ENCODE measurements around the gene TUBGCP3.
"Not testable (repeated sequence)": the region's sequence is repeated elsewhere in the genome, so short reads cannot be mapped to it uniquely, and the experiment has no call there.

TUBGCP3 gene

DNA sequence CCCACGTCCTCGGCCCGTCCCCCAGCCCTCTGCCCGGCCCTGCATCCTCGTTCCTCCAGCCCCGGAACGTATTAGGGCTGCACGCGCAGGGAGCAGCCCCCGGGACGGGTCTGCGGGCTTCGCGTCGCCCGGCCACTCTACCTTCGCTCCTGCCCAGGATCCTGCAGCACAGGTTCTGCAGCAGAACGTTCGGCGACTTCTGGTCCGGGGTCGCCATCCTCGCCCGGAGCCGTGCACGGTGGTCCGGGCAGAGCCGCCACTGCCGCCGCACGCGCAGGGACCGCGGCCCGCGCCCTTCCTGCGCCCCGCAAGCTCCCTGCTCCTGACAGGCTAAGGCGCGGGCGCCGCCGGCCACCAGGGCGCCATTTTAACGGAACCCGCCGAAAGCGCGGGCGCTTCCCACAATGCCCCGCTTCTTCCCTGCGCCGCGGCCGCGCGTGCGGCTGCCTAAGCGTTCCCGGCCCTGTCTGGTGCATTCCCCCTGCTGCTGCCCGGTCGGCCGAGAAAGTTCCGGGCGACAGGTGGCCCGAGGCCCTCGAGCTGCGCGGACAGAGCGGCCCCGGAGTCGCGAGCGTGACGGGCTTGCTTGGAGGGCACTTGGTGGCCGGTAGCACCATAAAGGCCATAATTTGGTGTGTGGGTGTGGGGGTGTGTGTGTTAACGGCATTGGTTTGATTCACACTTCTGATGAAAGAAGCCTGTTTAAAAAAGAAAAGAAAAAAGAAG is at the start of gene TUBGCP3:
TSS of gene TUBGCP3 (minus strand) at position 390 of the 726 bp plus-strand sequence. CDS start at position 217, 173 bp downstream.
- in situ Hi-C loops (cut with MboI; ENCODE audit: low pct_unique_long_range_greater_than_20kb, low sequenced_read_pairs, unreplicated experiment), result no loop called here
- no peak for TF ChIP-seq CTCF (IDR thresholded peaks at IDR 0.05; ENCODE audit: extremely low read depth, insufficient read depth, missing control alignments)
- DNase-seq (ENCODE audit: low spot score), result peak; percentile 94

DNA sequence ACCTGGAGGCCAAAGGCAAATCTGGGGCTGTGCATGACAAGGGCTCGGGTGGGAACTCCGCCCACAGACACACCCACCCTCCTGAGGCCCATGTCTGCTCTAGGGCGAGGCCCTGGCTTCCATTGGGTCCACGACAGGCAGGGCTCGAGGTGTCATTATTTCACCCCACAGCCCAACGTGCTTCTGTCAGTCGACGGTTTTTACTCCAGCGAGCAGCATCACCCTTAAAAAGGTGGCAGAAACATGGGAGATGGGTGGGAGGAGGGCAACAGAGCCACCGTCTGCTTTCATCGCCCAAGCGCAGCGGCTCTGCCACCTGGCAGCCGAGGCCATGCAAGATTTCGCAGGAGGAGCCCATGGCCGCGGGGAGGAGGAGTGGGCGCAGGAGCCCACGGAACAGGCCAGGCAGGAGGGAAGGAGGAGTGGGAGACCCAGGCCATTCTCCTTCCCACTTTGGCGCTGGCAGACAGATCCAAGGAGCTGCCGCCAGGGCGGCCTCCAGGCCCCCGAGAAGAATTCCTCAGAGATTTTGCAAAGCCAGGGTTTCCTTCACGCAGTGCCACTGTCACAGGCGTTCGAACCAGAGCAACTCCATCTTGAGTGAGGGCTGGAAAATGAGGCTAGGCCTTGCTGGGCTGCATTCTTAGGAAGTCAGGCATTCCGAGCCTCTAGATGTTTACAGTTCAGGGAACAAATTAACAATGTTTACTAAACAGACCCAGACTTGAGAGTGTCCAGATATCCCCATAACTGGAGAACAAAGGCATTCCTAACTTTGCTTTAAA is 49.3 kb upstream of the TUBGCP3 start:
- TF ChIP-seq CTCF (IDR thresholded peaks at IDR 0.05; ENCODE audit: extremely low read depth, insufficient read depth, missing control alignments), result no peak
- in situ Hi-C loops (cut with MboI; ENCODE audit: low pct_unique_long_range_greater_than_20kb, low sequenced_read_pairs, unreplicated experiment), result no loop called here
- no peak for DNase-seq (ENCODE audit: low spot score)

DNA sequence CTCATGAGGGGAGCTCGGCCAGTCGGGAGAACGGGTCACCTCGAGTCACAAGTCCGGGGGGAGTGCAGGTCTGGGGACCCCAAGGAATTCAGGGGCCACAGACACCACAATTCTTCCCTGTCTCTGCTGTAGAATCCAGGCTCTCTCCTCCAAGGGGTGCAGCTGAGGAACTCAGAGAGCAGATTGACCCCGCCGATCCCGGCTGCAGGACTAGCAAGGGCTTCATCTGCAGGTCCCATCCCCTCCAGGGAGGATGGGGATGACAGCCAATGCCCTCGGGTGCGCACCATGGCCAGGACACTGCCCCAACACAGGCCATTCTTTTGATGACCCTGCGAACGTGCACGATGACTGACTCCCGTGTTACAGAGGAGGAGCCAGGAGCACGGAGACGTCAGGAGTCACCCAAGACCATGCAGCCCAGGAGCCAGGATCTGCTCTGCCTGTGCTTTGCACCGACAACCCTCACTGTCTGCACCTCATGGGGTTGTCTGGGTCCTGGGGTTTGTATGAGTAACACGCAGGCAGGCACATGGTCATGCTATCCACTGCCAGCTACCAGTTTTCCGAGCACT is 48.5 kb upstream of the TUBGCP3 start:
- DNase-seq (ENCODE audit: low spot score), result no peak
- no peak for TF ChIP-seq CTCF (IDR thresholded peaks at IDR 0.05; ENCODE audit: extremely low read depth, insufficient read depth, missing control alignments)
- in situ Hi-C loops (cut with MboI; ENCODE audit: low pct_unique_long_range_greater_than_20kb, low sequenced_read_pairs, unreplicated experiment), result no loop called here

DNA sequence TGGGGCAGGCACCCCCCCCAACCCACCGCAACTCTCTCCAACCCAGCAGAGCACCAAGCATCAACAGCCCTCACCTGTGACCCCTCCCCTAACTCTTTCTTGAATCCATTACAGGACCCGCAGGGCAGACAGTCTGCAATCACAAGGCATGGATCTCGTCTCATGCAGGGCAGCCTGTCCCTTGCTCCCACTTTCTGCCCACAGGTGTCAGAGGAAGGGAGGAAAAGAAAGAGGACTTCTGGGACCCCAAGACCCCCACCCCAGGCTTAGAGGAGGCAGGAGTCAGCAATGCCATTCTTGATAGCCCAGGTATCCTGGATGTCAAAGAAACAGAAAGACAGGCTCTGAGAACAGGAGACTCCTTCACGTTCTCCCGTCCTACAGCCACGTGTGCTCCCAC is 47.4 kb upstream of the TUBGCP3 start:
- DNase-seq (ENCODE audit: low spot score), result no peak
- TF ChIP-seq CTCF (IDR thresholded peaks at IDR 0.05; ENCODE audit: extremely low read depth, insufficient read depth, missing control alignments), result no peak
- in situ Hi-C loops (cut with MboI; ENCODE audit: low pct_unique_long_range_greater_than_20kb, low sequenced_read_pairs, unreplicated experiment), result no loop called here

DNA sequence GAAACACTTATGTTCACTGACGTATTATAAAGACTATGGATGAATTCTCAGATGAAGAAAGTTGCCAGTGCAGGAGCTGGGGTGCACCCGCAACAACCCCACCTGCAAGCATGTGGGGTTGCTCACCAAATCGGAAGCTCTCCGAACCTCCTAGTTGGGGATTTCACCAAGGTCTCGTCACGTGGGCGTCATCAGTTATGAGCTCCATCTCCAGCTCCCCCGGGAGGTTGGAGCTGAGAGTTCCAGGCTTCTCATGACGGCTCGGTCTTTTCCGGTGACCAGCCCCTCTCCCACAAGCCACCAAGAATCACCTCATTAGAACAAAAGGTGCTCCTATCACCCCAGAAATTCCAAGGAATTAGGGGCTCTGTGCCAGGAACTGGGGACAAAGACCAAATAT is 46.1 kb upstream of the TUBGCP3 start:
- no peak for DNase-seq (ENCODE audit: low spot score)
- in situ Hi-C loops (cut with MboI; ENCODE audit: low pct_unique_long_range_greater_than_20kb, low sequenced_read_pairs, unreplicated experiment), result no loop called here
- no peak for TF ChIP-seq CTCF (IDR thresholded peaks at IDR 0.05; ENCODE audit: extremely low read depth, insufficient read depth, missing control alignments)

GRCh38 chr13:112630226-112630625 is 42.3 kb upstream of the TUBGCP3 start:
- in situ Hi-C loops (cut with MboI; ENCODE audit: low pct_unique_long_range_greater_than_20kb, low sequenced_read_pairs, unreplicated experiment); DNase-seq (ENCODE audit: low spot score): not testable (repeated sequence)

DNA sequence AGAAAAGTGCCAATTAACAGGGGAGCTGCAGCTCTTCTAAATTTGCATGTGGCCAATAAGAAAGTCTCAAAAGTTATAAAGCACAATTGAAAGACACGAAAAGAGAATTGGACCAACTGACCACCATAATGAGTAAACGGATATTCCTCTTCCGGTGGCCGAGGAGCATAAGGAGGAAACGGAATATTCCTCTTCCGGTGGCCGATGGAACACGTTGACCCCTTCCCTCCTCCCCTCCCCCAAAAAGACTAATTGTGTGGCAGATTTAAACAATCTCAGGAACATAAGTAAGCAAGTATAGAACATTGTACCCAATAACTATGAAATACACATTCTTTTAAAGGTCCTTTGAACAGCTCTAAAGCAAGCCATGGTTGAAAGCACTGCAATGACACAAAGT is 41.2 kb upstream of the TUBGCP3 start:
- TF ChIP-seq CTCF (IDR thresholded peaks at IDR 0.05; ENCODE audit: extremely low read depth, insufficient read depth, missing control alignments), result no peak
- in situ Hi-C loops (cut with MboI; ENCODE audit: low pct_unique_long_range_greater_than_20kb, low sequenced_read_pairs, unreplicated experiment), result no loop called here
- DNase-seq (ENCODE audit: low spot score), result no peak

- DNase-seq (ENCODE audit: low spot score); in situ Hi-C loops (cut with MboI; ENCODE audit: low pct_unique_long_range_greater_than_20kb, low sequenced_read_pairs, unreplicated experiment): not testable (repeated sequence)
These were observed 39.7 kb upstream of the TUBGCP3 start for GRCh38 chr13:112627613-112628012.
